Small intestine (tissue), 7 donors: ENCODE measurements around the gene C1orf174. TPM values are rescaled to one million over a fixed set of nuclear protein-coding genes. Genes with fewer than 3 reads are reported as not detected.

ENCODE experiments used
- DNase-seq, 2 donors: peaks; one replicate each; pipeline versions ENCODE4 v3.0.0 to v3.0.0-alpha.2; 2013
- FAIRE-seq: peaks from 2 replicates; lab custom pipeline; 2012; peaks lifted over from hg19 to GRCh38; lab: Jason Lieb, UNC
- H3K27ac ChIP-seq, 3 donors: one replicate each; pipeline ENCODE4 v1.5.1; 2013; ENCODE audit warnings: low read length in 2 of 3, mild to moderate bottlenecking in 2 of 3, control low read depth in 1 of 3, inconsistent platforms in 1 of 3, low read depth in 1 of 3, moderate library complexity in 1 of 3
- H3K27me3 ChIP-seq, 3 donors: one replicate each; pipeline ENCODE4 v1.6.1; 2013; ENCODE audit warnings: low read length in 3 of 3, inconsistent platforms in 1 of 3; ENCODE audit not compliant: control insufficient read depth in 3 of 3, insufficient read depth in 3 of 3
- H3K36me3 ChIP-seq, 3 donors: one replicate each; pipeline ENCODE4 v1.6.1; 2013; ENCODE audit warnings: low read length in 3 of 3, inconsistent platforms in 1 of 3, low read depth in 1 of 3, mild to moderate bottlenecking in 1 of 3, moderate library complexity in 1 of 3; ENCODE audit not compliant: control insufficient read depth in 3 of 3, insufficient read depth in 2 of 3
- H3K4me1 ChIP-seq, 3 donors: one replicate each; pipeline ENCODE4 v1.6.1; 2013; ENCODE audit warnings: low read length in 2 of 3, inconsistent platforms in 1 of 3, low read depth in 1 of 3, mild to moderate bottlenecking in 1 of 3, moderate library complexity in 1 of 3; ENCODE audit not compliant: control insufficient read depth in 3 of 3, insufficient read depth in 2 of 3
- H3K4me3 ChIP-seq, 3 donors: one replicate each; pipeline ENCODE4 v1.5.1; 2013; ENCODE audit warnings: low read length in 3 of 3, control low read depth in 1 of 3, inconsistent platforms in 1 of 3, low read depth in 1 of 3, mild to moderate bottlenecking in 1 of 3, moderate library complexity in 1 of 3
- H3K9me3 ChIP-seq, 2 donors: one replicate each; pipeline ENCODE4 v1.6.1; 2013; ENCODE audit warnings: low read depth in 1 of 2, low read length in 1 of 2; ENCODE audit not compliant: control insufficient read depth in 2 of 2, insufficient read depth in 1 of 2
- WGBS, 3 donors: extraction: QIAGEN DNeasy Blood & Tissue Kit; methylation state at CpG; one replicate each; pipeline ENCODE4 v1.1.7; 2013; 5-methylcytosine and 5-hydroxymethylcytosine counted together
- polyA plus RNA-seq, 4 donors: library from polyadenylated mRNA; stranded (reverse) in 3 of 4; unstranded in 1 of 4; fragments of 200-250 nt in 3 of 4; fragments of 120-200 nt in 1 of 4; gene quantifications; one replicate each; pipeline versions ENCODE4 v1.2.1 to v1.2.3, GENCODE V29; 2013
- donor health status: healthy with polysubstance abuse.
- donor health status: control.
- donor health status: control.
- donor health status: Bipolar disorder and iron deficiency.
- donor health status: healthy.

Gene C1orf174
- polyA plus RNA-seq, 4 donors = 10.8 to 28.4 (median 19.6) TPM

- FAIRE-seq (no peak), DNase-seq (peak; percentile 77 to 98)
- WGBS, 3 donors = 22 to 63% (median 40%) methylated on average over 18 of the region's 18 CpGs
- Histone ChIP-seq H3K4me3 (peak overlapping the region in 1 of 3 donors; percentile 25), H3K4me1 (peaks cover 0 to 10% (median 0%) of the 10 kb centered on the region in 3 donors), H3K27ac (peak overlapping the region; percentile 72 to 92 (median 76)), H3K27me3 (no peaks in the 10 kb centered on the region), H3K9me3 (no peaks in the 10 kb centered on the region), H3K36me3 (peaks cover 5 to 67% (median 8%) of the 10 kb centered on the region in 3 donors)
These were observed 30.2 kb downstream of the C1orf174 start for GRCh38 chr1:3869751-3870301.

GRCh38 chr1:3868464-3869006 is 31.5 kb downstream of the C1orf174 start:
- no peaks in the 10 kb centered on the region for H3K27me3 ChIP-seq
- peak overlapping the region in 1 of 3 donors; percentile 92 for H3K27ac ChIP-seq
- WGBS, 3 donors = 78 to 84% (median 82%) methylated on average over 13 of the region's 13 CpGs
- H3K36me3 ChIP-seq = peaks cover 5 to 60% (median 8%) of the 10 kb centered on the region in 3 donors
- no peak for FAIRE-seq
- DNase-seq = no peak
- no peak overlapping the region for H3K4me3 ChIP-seq
- H3K9me3 ChIP-seq = no peaks in the 10 kb centered on the region
- H3K4me1 ChIP-seq = peaks cover 0 to 10% (median 0%) of the 10 kb centered on the region in 3 donors

GRCh38 chr1:3865606-3866160 is 34.4 kb downstream of the C1orf174 start:
- peaks cover 0 to 45% (median 3%) of the 10 kb centered on the region in 3 donors for H3K36me3 ChIP-seq
- 77 to 90% (median 89%) methylated on average over 18 of the region's 18 CpGs for WGBS, 3 donors
- FAIRE-seq = no peak
- H3K4me1 ChIP-seq = peaks cover 0 to 10% (median 0%) of the 10 kb centered on the region in 3 donors
- H3K4me3 ChIP-seq = no peak overlapping the region
- no peak for DNase-seq
- no peaks in the 10 kb centered on the region for H3K9me3 ChIP-seq
- no peaks in the 10 kb centered on the region for H3K27me3 ChIP-seq
- no peak overlapping the region for H3K27ac ChIP-seq

- no peak for DNase-seq
- no peak for FAIRE-seq
- Histone ChIP-seq H3K4me3 (no peak overlapping the region), H3K27ac (no peak overlapping the region), H3K9me3 (no peaks in the 10 kb centered on the region), H3K36me3 (peaks cover 0 to 39% (median 3%) of the 10 kb centered on the region in 3 donors), H3K27me3 (no peaks in the 10 kb centered on the region), H3K4me1 (peaks cover 0 to 6% (median 0%) of the 10 kb centered on the region in 3 donors)
- WGBS, 3 donors = 79 to 92% (median 90%) methylated on average over 6 of the region's 6 CpGs
These were observed 35.2 kb downstream of the C1orf174 start for GRCh38 chr1:3864884-3865283.

GRCh38 chr1:3863231-3863935 is 36.7 kb downstream of the C1orf174 start:
- peaks cover 0 to under 1% (median 0%) of the 10 kb centered on the region in 3 donors for H3K4me1 ChIP-seq
- H3K27me3 ChIP-seq = no peaks in the 10 kb centered on the region
- H3K27ac ChIP-seq = no peak overlapping the region
- DNase-seq (no peak), FAIRE-seq (no peak)
- WGBS, 3 donors = 80 to 91% (median 83%) methylated on average over 12 of the region's 12 CpGs
- no peak overlapping the region for H3K4me3 ChIP-seq
- H3K36me3 ChIP-seq = peaks cover 0 to 28% (median 3%) of the 10 kb centered on the region in 3 donors
- no peaks in the 10 kb centered on the region for H3K9me3 ChIP-seq

GRCh38 chr1:3858231-3858981 is 41.7 kb downstream of the C1orf174 start:
- Histone ChIP-seq H3K36me3 (peaks cover 0 to 10% (median 0%) of the 10 kb centered on the region in 3 donors), H3K27ac (no peak overlapping the region), H3K9me3 (no peaks in the 10 kb centered on the region), H3K27me3 (no peaks in the 10 kb centered on the region), H3K4me1 (peaks cover 2 to 13% (median 7%) of the 10 kb centered on the region in 3 donors), H3K4me3 (peak overlapping the region in 2 of 3 donors; percentile 88 to 94)
- FAIRE-seq = no peak
- WGBS, 3 donors = 59 to 61% (median 60%) methylated on average over 33 to 34 of the region's 34 CpGs
- peak; percentile 40 to 50 for DNase-seq

- Histone ChIP-seq H3K9me3 (no peaks in the 10 kb centered on the region), H3K27me3 (no peaks in the 10 kb centered on the region), H3K36me3 (peaks cover 0 to 10% (median 0%) of the 10 kb centered on the region in 3 donors), H3K4me3 (peak overlapping the region; percentile 88 to 94 (median 91)), H3K4me1 (peaks cover 2 to 13% (median 7%) of the 10 kb centered on the region in 3 donors), H3K27ac (peak overlapping the region; percentile 60 to 87 (median 63))
- FAIRE-seq (no peak), DNase-seq (no peak)
- WGBS, 3 donors = 2 to 8% (median 3%) methylated on average over 18 to 21 of the region's 21 CpGs
These were observed 42.3 kb downstream of the C1orf174 start for GRCh38 chr1:3857791-3858129.
